ENCODE results near the gene DNASE1L1. TPM values are rescaled to one million over a fixed set of nuclear protein-coding genes. Genes with fewer than 3 reads are reported as not detected.
A peak's percentile ranks its signal among the peaks of the same experiment; 100 is the strongest.

Gene DNASE1L1
- total and polyA plus RNA-seq, 2 of the 13 experiments (the other 11 are each of a cell fraction or from before 2014, with no cell fraction given) = 4.7 to 12.3 TPM

- TF ChIP-seq ATF7 (IDR thresholded peaks at IDR 0.05) = no peak
- no peak for TF ChIP-seq ATF7 (CRISPR knock-in tag; IDR thresholded peaks at IDR 0.05)
- TF ChIP-seq ZMYM2 (CRISPR knock-in tag; IDR thresholded peaks at IDR 0.05) = no peak
- TF ChIP-seq HNRNPH1 (optimal IDR thresholded peaks at IDR 0.05; ENCODE audit: low read depth, low read length) = no peak
- no peak for TF ChIP-seq DMTF1 (CRISPR knock-in tag; IDR thresholded peaks at IDR 0.05)
- TF ChIP-seq RFX5 (IDR thresholded peaks at IDR 0.05; ENCODE audit: low read depth, low read length) = no peak
- TF ChIP-seq NFIB (CRISPR knock-in tag; IDR thresholded peaks at IDR 0.05; ENCODE audit: borderline replicate concordance) = no peak
- no peak for TF ChIP-seq ZMAT5 (CRISPR knock-in tag; IDR thresholded peaks at IDR 0.05; ENCODE audit: borderline replicate concordance, low read depth)
- TF ChIP-seq FOXJ3 (CRISPR knock-in tag; IDR thresholded peaks at IDR 0.05; ENCODE audit: borderline replicate concordance) = no peak
- no peak for TF ChIP-seq JUN (CRISPR knock-in tag; IDR thresholded peaks at IDR 0.05)
- no peak for TF ChIP-seq FOXC1 (CRISPR knock-in tag; IDR thresholded peaks at IDR 0.05; ENCODE audit: borderline replicate concordance)
- no peak for TF ChIP-seq MEIS1 (CRISPR knock-in tag; IDR thresholded peaks at IDR 0.05; ENCODE audit: borderline replicate concordance)
- no peak for TF ChIP-seq CHCHD3 (CRISPR knock-in tag; IDR thresholded peaks at IDR 0.05)
- TF ChIP-seq, protein P1, sequence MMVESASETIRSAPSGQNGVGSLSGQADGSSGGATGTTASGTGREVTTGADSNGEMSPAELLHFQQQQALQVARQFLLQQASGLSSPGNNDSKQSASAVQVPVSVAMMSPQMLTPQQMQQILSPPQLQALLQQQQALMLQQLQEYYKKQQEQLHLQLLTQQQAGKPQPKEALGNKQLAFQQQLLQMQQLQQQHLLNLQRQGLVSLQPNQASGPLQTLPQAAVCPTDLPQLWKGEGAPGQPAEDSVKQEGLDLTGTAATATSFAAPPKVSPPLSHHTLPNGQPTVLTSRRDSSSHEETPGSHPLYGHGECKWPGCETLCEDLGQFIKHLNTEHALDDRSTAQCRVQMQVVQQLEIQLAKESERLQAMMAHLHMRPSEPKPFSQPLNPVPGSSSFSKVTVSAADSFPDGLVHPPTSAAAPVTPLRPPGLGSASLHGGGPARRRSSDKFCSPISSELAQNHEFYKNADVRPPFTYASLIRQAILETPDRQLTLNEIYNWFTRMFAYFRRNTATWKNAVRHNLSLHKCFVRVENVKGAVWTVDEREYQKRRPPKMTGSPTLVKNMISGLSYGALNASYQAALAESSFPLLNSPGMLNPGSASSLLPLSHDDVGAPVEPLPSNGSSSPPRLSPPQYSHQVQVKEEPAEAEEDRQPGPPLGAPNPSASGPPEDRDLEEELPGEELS (CRISPR knock-in tag; IDR thresholded peaks at IDR 0.05) = 0 out of 2 replicates have a peak, but pooled peaks have one; percentile 22
- no peak for TF ChIP-seq TSC22D2 (CRISPR knock-in tag; IDR thresholded peaks at IDR 0.05; ENCODE audit: borderline replicate concordance)
- no peak for TF ChIP-seq STAT5B (CRISPR knock-in tag; IDR thresholded peaks at IDR 0.05)
- TF ChIP-seq, protein P2, sequence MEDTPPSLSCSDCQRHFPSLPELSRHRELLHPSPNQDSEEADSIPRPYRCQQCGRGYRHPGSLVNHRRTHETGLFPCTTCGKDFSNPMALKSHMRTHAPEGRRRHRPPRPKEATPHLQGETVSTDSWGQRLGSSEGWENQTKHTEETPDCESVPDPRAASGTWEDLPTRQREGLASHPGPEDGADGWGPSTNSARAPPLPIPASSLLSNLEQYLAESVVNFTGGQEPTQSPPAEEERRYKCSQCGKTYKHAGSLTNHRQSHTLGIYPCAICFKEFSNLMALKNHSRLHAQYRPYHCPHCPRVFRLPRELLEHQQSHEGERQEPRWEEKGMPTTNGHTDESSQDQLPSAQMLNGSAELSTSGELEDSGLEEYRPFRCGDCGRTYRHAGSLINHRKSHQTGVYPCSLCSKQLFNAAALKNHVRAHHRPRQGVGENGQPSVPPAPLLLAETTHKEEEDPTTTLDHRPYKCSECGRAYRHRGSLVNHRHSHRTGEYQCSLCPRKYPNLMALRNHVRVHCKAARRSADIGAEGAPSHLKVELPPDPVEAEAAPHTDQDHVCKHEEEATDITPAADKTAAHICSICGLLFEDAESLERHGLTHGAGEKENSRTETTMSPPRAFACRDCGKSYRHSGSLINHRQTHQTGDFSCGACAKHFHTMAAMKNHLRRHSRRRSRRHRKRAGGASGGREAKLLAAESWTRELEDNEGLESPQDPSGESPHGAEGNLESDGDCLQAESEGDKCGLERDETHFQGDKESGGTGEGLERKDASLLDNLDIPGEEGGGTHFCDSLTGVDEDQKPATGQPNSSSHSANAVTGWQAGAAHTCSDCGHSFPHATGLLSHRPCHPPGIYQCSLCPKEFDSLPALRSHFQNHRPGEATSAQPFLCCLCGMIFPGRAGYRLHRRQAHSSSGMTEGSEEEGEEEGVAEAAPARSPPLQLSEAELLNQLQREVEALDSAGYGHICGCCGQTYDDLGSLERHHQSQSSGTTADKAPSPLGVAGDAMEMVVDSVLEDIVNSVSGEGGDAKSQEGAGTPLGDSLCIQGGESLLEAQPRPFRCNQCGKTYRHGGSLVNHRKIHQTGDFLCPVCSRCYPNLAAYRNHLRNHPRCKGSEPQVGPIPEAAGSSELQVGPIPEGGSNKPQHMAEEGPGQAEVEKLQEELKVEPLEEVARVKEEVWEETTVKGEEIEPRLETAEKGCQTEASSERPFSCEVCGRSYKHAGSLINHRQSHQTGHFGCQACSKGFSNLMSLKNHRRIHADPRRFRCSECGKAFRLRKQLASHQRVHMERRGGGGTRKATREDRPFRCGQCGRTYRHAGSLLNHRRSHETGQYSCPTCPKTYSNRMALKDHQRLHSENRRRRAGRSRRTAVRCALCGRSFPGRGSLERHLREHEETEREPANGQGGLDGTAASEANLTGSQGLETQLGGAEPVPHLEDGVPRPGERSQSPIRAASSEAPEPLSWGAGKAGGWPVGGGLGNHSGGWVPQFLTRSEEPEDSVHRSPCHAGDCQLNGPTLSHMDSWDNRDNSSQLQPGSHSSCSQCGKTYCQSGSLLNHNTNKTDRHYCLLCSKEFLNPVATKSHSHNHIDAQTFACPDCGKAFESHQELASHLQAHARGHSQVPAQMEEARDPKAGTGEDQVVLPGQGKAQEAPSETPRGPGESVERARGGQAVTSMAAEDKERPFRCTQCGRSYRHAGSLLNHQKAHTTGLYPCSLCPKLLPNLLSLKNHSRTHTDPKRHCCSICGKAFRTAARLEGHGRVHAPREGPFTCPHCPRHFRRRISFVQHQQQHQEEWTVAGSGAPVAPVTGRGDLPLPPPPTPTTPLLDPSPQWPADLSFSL (CRISPR knock-in tag; IDR thresholded peaks at IDR 0.05) = no peak
- TF ChIP-seq ZNF501 (CRISPR knock-in tag; IDR thresholded peaks at IDR 0.05) = peak; percentile 48; the same call in 1 of the 2 replicates
- TF ChIP-seq ZZZ3 (CRISPR knock-in tag; IDR thresholded peaks at IDR 0.05; ENCODE audit: borderline replicate concordance) = no peak
Measured at GRCh38 chrX:154401045-154401799, 7.8 kb downstream of the DNASE1L1 start (continued).

All from HepG2 (cell line).